ENCODE data around the gene NRP2. TPM values are rescaled to one million over a fixed set of nuclear protein-coding genes. Genes with fewer than 3 reads are reported as not detected.

The NRP2 gene
- total RNA-seq, 1 donor from 2014 or later = 89.0 TPM

- no peak for TF ChIP-seq CTCF (IDR thresholded peaks at IDR 0.05; ENCODE audit: partially characterized antibody, unreplicated experiment)
- Mint-ChIP-seq H3K9me3 (ENCODE audit: unreplicated experiment) (peaks cover 17% of the 10 kb centered on the region), H3K36me3 (ENCODE audit: unreplicated experiment) (no peaks in the 10 kb centered on the region), H3K27me3 (ENCODE audit: unreplicated experiment) (peaks cover 3% of the 10 kb centered on the region), H3K27ac (ENCODE audit: unreplicated experiment) (no peak overlapping the region), H3K4me1 (ENCODE audit: low read depth, unreplicated experiment) (peaks cover 20% of the 10 kb centered on the region), H3K4me3 (ENCODE audit: unreplicated experiment) (peak overlapping the region; percentile 94)
- no peak for DNase-seq
Observed at GRCh38 chr2:205683502-205684367, 1.4 kb downstream of the NRP2 start.

- H3K27me3 Mint-ChIP-seq (ENCODE audit: unreplicated experiment) = peaks cover 3% of the 10 kb centered on the region
- H3K9me3 Mint-ChIP-seq (ENCODE audit: unreplicated experiment) = peaks cover 17% of the 10 kb centered on the region
Observed at GRCh38 chr2:205684871-205685313, 2.6 kb downstream of the NRP2 start.

GRCh38 chr2:205685314-205686055 lies 3.2 kb downstream of the NRP2 start:
- H3K36me3 Mint-ChIP-seq (ENCODE audit: unreplicated experiment) = no peaks in the 10 kb centered on the region
- peak overlapping the region; percentile 55 for H3K27ac Mint-ChIP-seq (ENCODE audit: unreplicated experiment)
- H3K27me3 Mint-ChIP-seq (ENCODE audit: unreplicated experiment) = peaks cover 3% of the 10 kb centered on the region
- no peak for TF ChIP-seq CTCF (IDR thresholded peaks at IDR 0.05; ENCODE audit: partially characterized antibody, unreplicated experiment)
- H3K9me3 Mint-ChIP-seq (ENCODE audit: unreplicated experiment) = peaks cover 17% of the 10 kb centered on the region
- peaks cover 23% of the 10 kb centered on the region for H3K4me1 Mint-ChIP-seq (ENCODE audit: low read depth, unreplicated experiment)
- peak; percentile 71 for DNase-seq
- H3K4me3 Mint-ChIP-seq (ENCODE audit: unreplicated experiment) = peak overlapping the region; percentile 94

More at GRCh38 chr2:205684871-205685313, 2.6 kb downstream of the NRP2 start:
- TF ChIP-seq CTCF (IDR thresholded peaks at IDR 0.05; ENCODE audit: partially characterized antibody, unreplicated experiment) = no peak
- peak overlapping the region; percentile 48 for H3K27ac Mint-ChIP-seq (ENCODE audit: unreplicated experiment)
- H3K4me1 Mint-ChIP-seq (ENCODE audit: low read depth, unreplicated experiment) = peaks cover 25% of the 10 kb centered on the region
- peak; percentile 49 for DNase-seq
- peak overlapping the region; percentile 94 for H3K4me3 Mint-ChIP-seq (ENCODE audit: unreplicated experiment)
- no peaks in the 10 kb centered on the region for H3K36me3 Mint-ChIP-seq (ENCODE audit: unreplicated experiment)

GRCh38 chr2:205686056-205686782 lies 3.9 kb downstream of the NRP2 start:
- H3K4me1 Mint-ChIP-seq (ENCODE audit: low read depth, unreplicated experiment) = peaks cover 19% of the 10 kb centered on the region
- peaks cover 17% of the 10 kb centered on the region for H3K9me3 Mint-ChIP-seq (ENCODE audit: unreplicated experiment)
- DNase-seq = peak; percentile 65
- no peaks in the 10 kb centered on the region for H3K36me3 Mint-ChIP-seq (ENCODE audit: unreplicated experiment)
- peaks cover 6% of the 10 kb centered on the region for H3K27me3 Mint-ChIP-seq (ENCODE audit: unreplicated experiment)
- H3K4me3 Mint-ChIP-seq (ENCODE audit: unreplicated experiment) = peak overlapping the region; percentile 93
- no peak overlapping the region for H3K27ac Mint-ChIP-seq (ENCODE audit: unreplicated experiment)
- TF ChIP-seq CTCF (IDR thresholded peaks at IDR 0.05; ENCODE audit: partially characterized antibody, unreplicated experiment) = no peak
